ENCODE data around the gene NDUFA8.

Gene NDUFA8

GRCh38 chr9:122095010-122095767 lies 64.4 kb downstream of the NDUFA8 start:
- DNase-seq, result peak; percentile 66
